ENCODE data around the gene PROB1. TPM values are rescaled to one million over a fixed set of nuclear protein-coding genes. Genes with fewer than 3 reads are reported as not detected.

PROB1 gene
- total and polyA plus RNA-seq, 2 of the 8 experiments (the other 6 are each of a cell fraction or from before 2014, with no cell fraction given), result 0.89 to 3.1 TPM

DNA sequence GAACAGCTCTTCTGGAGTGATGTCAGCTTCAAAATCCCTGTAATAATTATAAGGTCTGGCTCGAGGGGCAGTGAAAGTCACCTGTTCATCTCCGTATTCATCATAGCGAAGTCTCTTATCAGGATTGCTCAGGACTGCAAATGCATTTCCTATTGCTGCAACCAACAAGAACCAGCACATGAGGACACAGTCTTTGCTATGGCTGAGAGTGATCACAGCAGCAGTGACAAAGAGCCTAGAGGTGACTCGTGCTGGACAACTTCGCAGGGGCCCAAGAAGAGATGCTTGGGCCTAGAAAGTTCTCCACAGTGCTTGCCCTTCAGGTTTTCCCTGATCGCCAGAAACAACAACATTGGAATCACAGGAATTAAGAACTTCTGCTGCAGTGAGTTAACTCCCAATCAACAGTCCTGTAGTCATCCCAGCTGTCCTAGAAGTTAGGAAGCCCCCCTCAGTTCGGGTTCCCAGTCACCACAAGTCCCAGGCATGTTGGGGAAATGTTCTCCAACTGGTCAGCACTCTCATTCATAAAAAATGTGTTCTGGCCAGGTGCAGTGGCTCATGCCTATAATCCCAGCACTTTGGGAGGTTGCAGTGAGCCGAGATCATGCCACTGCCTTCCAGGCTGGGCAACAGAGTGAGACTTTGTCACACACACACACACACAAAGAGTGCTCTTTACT is 31.4 kb upstream of the PROB1 start (continued):
- TF ChIP-seq BRCA1 (IDR thresholded peaks at IDR 0.05; ENCODE audit: low read depth, low read length) (no peak), TBP (IDR thresholded peaks at IDR 0.05; ENCODE audit: low read depth, low read length) (no peak)
